SKM-1 treated with dmso at 0.1 percent for 144 hours (cell line): ENCODE data around the gene CDH6.

Experiments
- DNase-seq: peaks from one replicate; lab custom pipeline; 2025; ENCODE audit not compliant: unreplicated experiment; lab: John Stamatoyannopoulos, UW

CDH6 gene

DNA sequence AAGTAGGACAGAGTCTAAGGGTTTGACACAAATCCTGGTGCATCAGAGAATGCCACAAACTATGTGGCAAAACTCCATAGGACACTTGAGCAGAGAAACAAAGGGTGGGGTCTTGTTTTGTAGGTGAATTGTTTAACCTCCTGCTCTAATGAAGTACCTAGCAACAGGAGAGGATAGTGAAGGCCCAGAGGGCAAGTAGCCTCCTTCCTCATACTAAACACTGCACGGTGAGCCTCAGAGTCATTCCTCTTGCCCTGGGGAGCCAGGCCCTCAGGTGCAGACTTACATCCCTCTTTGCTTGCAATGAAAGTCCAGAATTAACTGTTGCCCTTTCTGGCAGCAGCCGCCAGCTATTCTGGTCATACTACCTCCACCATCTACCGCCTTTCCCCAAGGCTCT is 172.3 kb downstream of the CDH6 start:
- DNase-seq, result no peak

DNA sequence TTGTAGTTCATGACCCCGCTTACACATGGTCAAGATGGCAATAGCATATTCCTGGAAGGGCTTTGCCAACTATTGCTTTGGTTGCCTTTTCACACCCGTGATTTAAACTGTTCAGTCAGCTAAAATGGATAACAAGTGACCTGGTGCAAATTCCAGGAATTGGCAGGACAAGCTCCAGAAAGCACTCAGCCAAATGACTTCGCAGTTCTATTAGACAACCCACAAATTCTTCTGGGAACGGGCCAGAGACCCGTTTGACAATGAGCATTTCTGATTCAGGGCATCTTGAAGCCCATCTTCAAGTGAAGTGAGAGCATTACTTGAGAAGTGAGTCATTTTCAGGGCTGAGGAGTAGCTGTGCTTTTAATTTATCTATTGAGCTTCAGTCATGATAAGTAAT is 173.5 kb downstream of the CDH6 start:
- no peak for DNase-seq

DNA sequence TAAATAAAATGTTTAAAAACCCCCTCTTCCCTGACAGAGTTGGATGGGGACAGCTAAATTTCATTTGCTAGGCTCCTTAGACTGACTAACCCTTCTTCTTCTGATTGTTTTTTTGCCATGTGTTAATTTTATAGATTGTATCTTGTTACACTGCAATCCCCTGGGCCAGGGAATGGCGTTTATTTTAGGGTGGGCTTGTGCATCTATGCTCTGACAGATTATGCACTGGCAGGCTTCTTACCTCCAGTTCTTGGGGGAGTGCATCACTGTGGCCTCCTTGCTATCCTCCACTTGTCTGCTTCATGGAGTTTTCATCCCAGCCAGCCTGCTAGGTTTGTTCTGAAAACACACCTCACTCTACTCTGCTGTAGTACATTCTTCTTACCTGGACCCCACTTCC is 178.6 kb downstream of the CDH6 start:
- no peak for DNase-seq

DNA sequence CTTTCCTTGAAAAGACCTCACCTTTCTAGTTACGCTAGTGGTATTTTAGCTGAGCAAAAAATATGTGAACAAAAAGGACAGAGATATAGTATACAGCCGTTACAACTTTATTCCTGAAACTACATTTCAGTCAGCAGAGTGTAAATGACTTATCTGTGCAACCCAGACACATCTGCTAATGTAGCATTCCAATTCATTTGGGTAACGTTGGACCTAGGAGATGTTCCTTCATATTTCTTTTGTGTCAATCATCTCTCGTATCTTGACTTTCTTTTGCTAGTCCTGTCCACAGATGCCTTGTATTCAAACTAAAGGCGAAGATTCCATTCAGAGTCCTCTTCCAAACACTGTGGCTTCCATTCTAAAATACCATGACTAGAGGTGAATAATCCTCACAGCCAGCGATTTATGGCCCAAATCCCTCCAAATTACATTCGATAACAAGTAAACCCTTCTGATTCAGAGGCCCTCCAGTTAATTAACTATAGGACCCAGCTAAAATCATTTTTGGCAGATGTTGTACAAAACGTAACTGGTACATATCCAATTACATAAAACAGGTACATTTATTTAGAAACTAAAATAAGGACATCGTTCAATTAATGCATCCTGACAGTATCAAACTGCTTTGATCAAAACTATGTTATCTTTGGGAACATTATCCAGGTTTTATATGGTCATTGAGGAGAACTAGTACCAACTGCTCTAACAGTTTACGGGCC is 182.7 kb downstream of the CDH6 start:
- no peak for DNase-seq

DNA sequence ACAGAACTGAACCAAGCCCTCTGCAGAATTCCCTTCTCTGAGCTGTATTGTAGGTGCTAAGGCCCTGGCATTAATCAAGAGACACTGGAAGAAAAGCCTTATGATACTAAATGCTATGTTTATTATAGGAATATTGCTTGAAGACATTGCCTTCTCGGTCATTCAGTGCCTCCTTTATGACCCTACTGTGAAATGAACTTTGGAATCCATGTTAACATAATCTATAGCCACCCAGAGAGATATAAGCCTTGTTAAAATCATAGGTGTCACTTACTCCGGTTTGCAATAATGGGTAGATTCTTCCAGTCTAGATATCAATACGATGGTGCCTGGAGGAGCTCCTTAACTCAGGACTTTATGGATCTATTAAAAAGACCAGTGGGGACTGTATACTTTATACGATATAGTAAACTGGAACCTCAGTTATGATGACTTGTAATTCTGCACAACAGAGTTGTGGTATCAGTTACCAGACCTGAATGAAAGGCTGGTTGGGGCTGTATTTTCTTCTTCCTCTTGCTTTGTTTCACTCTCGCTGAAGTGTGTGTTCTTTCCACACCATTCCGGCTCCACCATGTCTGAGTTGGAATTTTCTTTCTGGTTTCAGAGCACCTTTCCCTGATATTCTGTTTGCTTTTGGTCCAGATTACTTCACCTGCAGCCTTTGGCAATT is 183.9 kb downstream of the CDH6 start:
- no peak for DNase-seq

- DNase-seq, result no peak
Measured at GRCh38 chr5:31378136-31378535, 184.7 kb downstream of the CDH6 start.
